NT2/D1 (cell line): ENCODE data around the gene SART3.

ENCODE experiments used
- DNase-seq: peaks from one replicate; pipeline ENCODE4 v3.0.0-alpha.2; 2011; ENCODE audit warnings: low read depth, low spot score
- H3K27me3 ChIP-seq: 2 replicates; pipeline ENCODE4 v1.6.0; 2011; ENCODE audit warnings: mild to moderate bottlenecking; ENCODE audit not compliant: insufficient read length, insufficient read depth
- H3K36me3 ChIP-seq: 2 replicates; pipeline ENCODE4 v1.6.1; 2011; ENCODE audit warnings: mild to moderate bottlenecking, low read length, mixed read lengths; ENCODE audit not compliant: insufficient read depth, insufficient read length
- H3K4me1 ChIP-seq: 2 replicates; pipeline ENCODE4 v1.5.1; 2011; ENCODE audit not compliant: insufficient read depth, insufficient read length
- H3K4me3 ChIP-seq: 2 replicates; pipeline ENCODE4 v1.5.1; 2011; ENCODE audit warnings: low read depth; ENCODE audit not compliant: insufficient read length
- H3K9ac ChIP-seq: 2 replicates; pipeline ENCODE4 v1.6.0; 2011; ENCODE audit warnings: low read depth; ENCODE audit not compliant: insufficient read length
- H3K9me3 ChIP-seq: 2 replicates; pipeline ENCODE4 v1.5.1; 2011; ENCODE audit warnings: mild to moderate bottlenecking, low read length; ENCODE audit not compliant: insufficient read depth
- SUZ12 ChIP-seq: IDR thresholded peaks from 2 replicates; pipeline ENCODE4 v1.6.1; 2011; ENCODE audit not compliant: insufficient read length, insufficient read depth; ENCODE audit errors: extremely low read depth
- YY1 ChIP-seq: IDR thresholded peaks from 2 replicates; pipeline ENCODE4 v1.6.1; 2011; ENCODE audit not compliant: insufficient read length, insufficient read depth
- ZNF274 ChIP-seq: IDR thresholded peaks from 2 replicates; pipeline ENCODE4 v1.6.1; 2011; ENCODE audit warnings: mild to moderate bottlenecking, low read depth, low read length

Gene SART3

GRCh38 chr12:108560752-108561719, at the start of gene SART3:
TSS of gene SART3 (minus strand) at chr12:108561173. CDS start at chr12:108561154, 19 bp downstream.
- H3K9ac ChIP-seq: peak within 1 kb of the TSS; percentile 100
- peaks cover 5% of the 10 kb centered on the region for H3K4me1 ChIP-seq
- peak within 1 kb of the TSS; percentile 97 for H3K4me3 ChIP-seq
- peak; percentile 74 for DNase-seq
- H3K9me3 ChIP-seq: no peaks in the 10 kb centered on the region
- TF ChIP-seq SUZ12: no peak
- peak; percentile 95 for TF ChIP-seq YY1
- H3K27me3 ChIP-seq: no peaks in the 10 kb centered on the region
- peaks cover 62% of the 10 kb centered on the region for H3K36me3 ChIP-seq

GRCh38 chr12:108610336-108610815, 49.4 kb upstream of the SART3 start:
- Histone ChIP-seq H3K36me3 (no peaks in the 10 kb centered on the region), H3K4me1 (peaks cover 19% of the 10 kb centered on the region), H3K9me3 (no peaks in the 10 kb centered on the region), H3K9ac (no peak overlapping the region), H3K27me3 (no peaks in the 10 kb centered on the region), H3K4me3 (no peak overlapping the region)
- TF ChIP-seq YY1 (no peak), ZNF274 (no peak)
- DNase-seq: no peak

- DNase-seq: no peak
- H3K9ac ChIP-seq: peak overlapping the region; percentile 4
- no peaks in the 10 kb centered on the region for H3K36me3 ChIP-seq
- no peaks in the 10 kb centered on the region for H3K9me3 ChIP-seq
- no peak for TF ChIP-seq SUZ12
- TF ChIP-seq ZNF274: no peak
- TF ChIP-seq YY1: no peak
- no peak overlapping the region for H3K4me3 ChIP-seq
- H3K27me3 ChIP-seq: no peaks in the 10 kb centered on the region
- peaks cover 19% of the 10 kb centered on the region for H3K4me1 ChIP-seq
Measured at GRCh38 chr12:108609537-108610335, 48.8 kb upstream of the SART3 start.

GRCh38 chr12:108608616-108609015, 47.6 kb upstream of the SART3 start:
- no peak for TF ChIP-seq ZNF274
- no peak for TF ChIP-seq YY1
- no peak for TF ChIP-seq SUZ12
- no peaks in the 10 kb centered on the region for H3K36me3 ChIP-seq
- H3K9ac ChIP-seq: no peak overlapping the region
- H3K4me1 ChIP-seq: peaks cover 25% of the 10 kb centered on the region
- no peaks in the 10 kb centered on the region for H3K9me3 ChIP-seq
- no peaks in the 10 kb centered on the region for H3K27me3 ChIP-seq
- no peak for DNase-seq
- no peak overlapping the region for H3K4me3 ChIP-seq

- no peak overlapping the region for H3K9ac ChIP-seq
- H3K4me3 ChIP-seq: no peak overlapping the region
- peaks cover 21% of the 10 kb centered on the region for H3K4me1 ChIP-seq
- H3K36me3 ChIP-seq: no peaks in the 10 kb centered on the region
- no peaks in the 10 kb centered on the region for H3K9me3 ChIP-seq
- H3K27me3 ChIP-seq: no peaks in the 10 kb centered on the region
- TF ChIP-seq SUZ12: no peak
- no peak for TF ChIP-seq YY1
- TF ChIP-seq ZNF274: no peak
- DNase-seq: no peak
Measured at GRCh38 chr12:108607981-108608600, 47.1 kb upstream of the SART3 start.

GRCh38 chr12:108606492-108606891, 45.5 kb upstream of the SART3 start:
- no peak for TF ChIP-seq SUZ12
- no peak for TF ChIP-seq YY1
- TF ChIP-seq ZNF274: no peak
- H3K9ac ChIP-seq: no peak overlapping the region

More at GRCh38 chr12:108606492-108606891, 45.5 kb upstream of the SART3 start:
- no peak overlapping the region for H3K4me3 ChIP-seq
- H3K36me3 ChIP-seq: no peaks in the 10 kb centered on the region
- H3K4me1 ChIP-seq: peaks cover 15% of the 10 kb centered on the region
- no peaks in the 10 kb centered on the region for H3K9me3 ChIP-seq
- no peak for DNase-seq
- no peaks in the 10 kb centered on the region for H3K27me3 ChIP-seq
